Esophagus squamous epithelium (tissue), 4 donors: ENCODE results near the gene SRP68.

Source experiments
- CTCF ChIP-seq, 6 experiments: fragments of 450-650 bp in 4 of 6; fragments of 200-600 bp in 2 of 6; sonication (generic) in 2 of 6; IDR thresholded peaks; one replicate each; pipeline ENCODE4 v1.5.1; 2016 to 2019; ENCODE audit warnings: antibody characterized with exemption in 6 of 6, mild to moderate bottlenecking in 4 of 6, moderate library complexity in 4 of 6
- POLR2A ChIP-seq, 4 donors: fragments of 450-650 bp; IDR thresholded peaks; one replicate each; pipeline ENCODE4 v1.6.1; 2017; ENCODE audit warnings: antibody characterized with exemption in 4 of 4, mild to moderate bottlenecking in 4 of 4, moderate library complexity in 3 of 4

DNA sequence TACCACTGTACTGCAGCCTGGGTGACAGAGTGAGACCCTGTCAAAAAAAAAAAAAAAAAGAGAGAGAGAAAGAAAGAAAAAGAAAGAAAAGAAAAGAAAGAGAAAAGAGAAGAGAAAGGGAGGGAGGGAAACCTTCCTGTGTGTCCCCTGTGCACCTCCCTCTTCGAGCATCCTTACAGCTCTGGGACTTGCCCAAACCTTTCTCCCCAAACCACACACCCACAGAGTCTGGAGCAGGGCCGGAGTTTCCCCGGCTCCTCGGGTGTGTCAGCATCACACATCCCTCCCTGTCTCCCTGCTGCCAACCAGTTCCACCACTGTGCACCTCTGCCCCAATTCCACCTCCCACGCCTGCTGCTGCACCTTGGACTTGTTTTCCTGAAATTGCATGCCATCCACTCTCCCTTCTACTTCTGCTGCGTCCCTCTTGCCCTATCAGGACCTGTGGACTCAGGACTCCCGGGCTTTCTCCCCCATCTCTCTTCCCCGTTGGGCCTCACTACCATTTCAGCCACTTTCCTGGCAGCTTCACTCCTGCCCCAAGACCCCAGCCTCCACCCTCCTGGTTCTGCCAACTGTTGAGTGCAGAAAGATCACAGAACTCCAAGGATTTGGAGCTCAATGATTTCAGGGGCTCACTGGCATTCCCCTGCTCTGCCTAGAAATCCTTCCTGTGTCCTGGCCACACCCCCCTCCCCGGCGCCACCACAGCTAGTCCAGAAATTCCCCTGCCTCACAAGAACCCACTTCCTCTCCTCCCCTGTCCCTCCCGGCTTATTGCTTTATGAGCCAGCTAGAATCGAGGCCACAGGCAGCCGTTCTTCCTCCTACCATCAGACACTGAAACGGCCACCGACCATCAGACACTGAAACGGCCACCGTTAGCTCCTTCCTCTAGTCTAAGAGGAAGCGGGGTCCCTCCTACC, 75.4 kb downstream of the SRP68 start:
- no peak for TF ChIP-seq CTCF (IDR thresholded peaks at IDR 0.05)
- no peak for TF ChIP-seq POLR2A (IDR thresholded peaks at IDR 0.05)
